Calu3 (cell line): ENCODE results near the gene PTBP1. TPM values are rescaled to one million over a fixed set of nuclear protein-coding genes. Genes with fewer than 3 reads are reported as not detected.
A peak's percentile ranks its signal among the peaks of the same experiment; 100 is the strongest.

Experiments used
- BruUV-seq: library from RNA; stranded (reverse); fragments of 400-500 nt; replicated peaks from 2 replicates; lab custom pipeline; 2021; lab: Mats Ljungman, UMichigan
- CTCF ChIA-PET: fragments of 300-600 bp; sonication (Branson Sonifier 250); formaldehyde crosslinking; loops from one replicate; lab custom pipeline; 2022; ENCODE audit warnings: antibody characterized with exemption; lab: Charles Lee
- DNase-seq: peaks from one replicate; pipeline ENCODE4 v3.0.0; 2022
- H3K27ac Mint-ChIP-seq: one replicate; pipeline ENCODE4 v1.8.0; 2022; ENCODE audit warnings: mixed read lengths; ENCODE audit not compliant: unreplicated experiment
- H3K27me3 Mint-ChIP-seq: one replicate; pipeline ENCODE4 v1.8.0; 2022; ENCODE audit warnings: mixed read lengths; ENCODE audit not compliant: unreplicated experiment
- H3K36me3 Mint-ChIP-seq: one replicate; pipeline ENCODE4 v1.8.0; 2022; ENCODE audit warnings: mild to moderate bottlenecking, moderate library complexity, mixed read lengths; ENCODE audit not compliant: insufficient read depth, unreplicated experiment
- H3K4me1 Mint-ChIP-seq: one replicate; pipeline ENCODE4 v1.8.0; 2022; ENCODE audit warnings: mild to moderate bottlenecking, low read depth, mixed read lengths; ENCODE audit not compliant: unreplicated experiment
- H3K4me3 Mint-ChIP-seq: one replicate; pipeline ENCODE4 v1.8.0; 2022; ENCODE audit warnings: mild to moderate bottlenecking, low read depth, moderate library complexity, mixed read lengths; ENCODE audit not compliant: unreplicated experiment
- H3K9me3 Mint-ChIP-seq: one replicate; pipeline ENCODE4 v1.8.0; 2022; ENCODE audit warnings: low read depth, mixed read lengths; ENCODE audit not compliant: unreplicated experiment
- CTCF ChIP-seq: fragments of 200-600 bp; IDR thresholded peaks from one replicate; pipeline ENCODE4 v1.8.0; 2022; ENCODE audit warnings: antibody characterized with exemption; ENCODE audit not compliant: unreplicated experiment
- intact Hi-C: fragments of 100-400 bp; cut with micrococcal nuclease; formaldehyde crosslinking; loops from one replicate; pipeline ENCODE4 v1.10.0; 2022; ENCODE audit not compliant: unreplicated experiment
- total RNA-seq: library from RNA; stranded (reverse); gene quantifications from 2 replicates; pipeline ENCODE4 v1.2.3, GENCODE V29; 2022

The PTBP1 gene
- total RNA-seq, 1 experiment from 2014 or later: 409 TPM

- Mint-ChIP-seq H3K36me3 (peaks cover 68% of the 10 kb centered on the region), H3K27me3 (no peaks in the 10 kb centered on the region), H3K9me3 (no peaks in the 10 kb centered on the region), H3K4me3 (no peak overlapping the region), H3K4me1 (no peaks in the 10 kb centered on the region), H3K27ac (no peak overlapping the region)
- no peak for DNase-seq
- intact Hi-C loops: no loop called here
- TF ChIP-seq CTCF: no peak
- BruUV-seq: no TSS peak
- CTCF ChIA-PET: no interaction called here
These were observed 11.1 kb downstream of the PTBP1 start for GRCh38 chr19:808423-808775.

GRCh38 chr19:810077-810855 is 13.0 kb downstream of the PTBP1 start:
- CTCF ChIA-PET: no interaction called here
- BruUV-seq: no TSS peak
- Mint-ChIP-seq H3K4me3 (no peak overlapping the region), H3K27me3 (no peaks in the 10 kb centered on the region), H3K36me3 (peaks cover 71% of the 10 kb centered on the region), H3K4me1 (no peaks in the 10 kb centered on the region), H3K9me3 (no peaks in the 10 kb centered on the region), H3K27ac (no peak overlapping the region)
- intact Hi-C loops: no loop called here
- DNase-seq: no peak
- TF ChIP-seq CTCF: no peak

GRCh38 chr19:810883-811489 is 13.7 kb downstream of the PTBP1 start:
- intact Hi-C loops: no loop called here
- Mint-ChIP-seq H3K4me1 (no peaks in the 10 kb centered on the region), H3K27me3 (peaks cover 2% of the 10 kb centered on the region), H3K9me3 (no peaks in the 10 kb centered on the region), H3K36me3 (peaks cover 71% of the 10 kb centered on the region), H3K27ac (no peak overlapping the region), H3K4me3 (no peak overlapping the region)
- no TSS peak for BruUV-seq
- CTCF ChIA-PET: no interaction called here
- TF ChIP-seq CTCF: no peak
- no peak for DNase-seq

- no peaks in the 10 kb centered on the region for H3K4me1 Mint-ChIP-seq
- intact Hi-C loops: no loop called here
- no peaks in the 10 kb centered on the region for H3K9me3 Mint-ChIP-seq
- CTCF ChIA-PET: interaction anchor here (0.6 kb wide), 1 partner anchor 128 kb away, joined by 6 read pairs; no protein-coding TSS in a partner anchor
- peaks cover 8% of the 10 kb centered on the region for H3K27me3 Mint-ChIP-seq
- DNase-seq: no peak
- peaks cover 75% of the 10 kb centered on the region for H3K36me3 Mint-ChIP-seq
- TSS peak; percentile 58 for BruUV-seq
- no peak overlapping the region for H3K4me3 Mint-ChIP-seq
- no peak overlapping the region for H3K27ac Mint-ChIP-seq
- TF ChIP-seq CTCF: no peak
These were observed 14.3 kb downstream of the PTBP1 start for GRCh38 chr19:811506-812048.
